HUES64 (cell line): ENCODE measurements around the gene NAPA. TPM values are rescaled to one million over a fixed set of nuclear protein-coding genes. Genes with fewer than 3 reads are reported as not detected.

Experiments used
- H3K27ac ChIP-seq: 2 replicates; pipeline ENCODE4 v1.7.0; 2013; ENCODE audit warnings: low read depth, low read length, inconsistent platforms
- H3K27me3 ChIP-seq: 2 replicates; pipeline ENCODE4 v1.6.1; 2013; ENCODE audit warnings: mild to moderate bottlenecking, low read length; ENCODE audit not compliant: insufficient read depth
- H3K36me3 ChIP-seq: 2 replicates; pipeline ENCODE4 v1.6.1; 2013; ENCODE audit warnings: mild to moderate bottlenecking, low read length; ENCODE audit not compliant: insufficient read depth
- H3K4me1 ChIP-seq: 2 replicates; pipeline ENCODE4 v1.6.1; 2013; ENCODE audit warnings: mild to moderate bottlenecking, low read length, moderate library complexity; ENCODE audit not compliant: insufficient read depth
- H3K4me3 ChIP-seq: 2 replicates; pipeline ENCODE4 v1.5.1; 2013; ENCODE audit warnings: mild to moderate bottlenecking, low read length, moderate library complexity
- H3K9ac ChIP-seq: 2 replicates; pipeline ENCODE4 v1.6.1; 2013; ENCODE audit warnings: mild to moderate bottlenecking, low read depth, low read length
- H3K9me3 ChIP-seq: 2 replicates; pipeline ENCODE4 v1.6.1; 2013; ENCODE audit warnings: low read depth, low read length; ENCODE audit not compliant: insufficient read depth
- WGBS: fragments of 150-250, 120-280 bp; methylation state at CpG from one replicate; pipeline ENCODE4 v1.1.7; 2013; ENCODE audit warnings: missing lambda C conversion rate; 5-methylcytosine and 5-hydroxymethylcytosine counted together
- polyA plus RNA-seq, 2 experiments: library from polyadenylated mRNA; stranded (reverse); fragments of 50-300 nt; gene quantifications; one replicate each; pipeline ENCODE4 v1.2.3, GENCODE V29; 2013

The NAPA gene
- polyA plus RNA-seq (2013, experiment 1 of 2), result 55.1 TPM
- polyA plus RNA-seq (2013, experiment 2 of 2), result 49.1 TPM

DNA sequence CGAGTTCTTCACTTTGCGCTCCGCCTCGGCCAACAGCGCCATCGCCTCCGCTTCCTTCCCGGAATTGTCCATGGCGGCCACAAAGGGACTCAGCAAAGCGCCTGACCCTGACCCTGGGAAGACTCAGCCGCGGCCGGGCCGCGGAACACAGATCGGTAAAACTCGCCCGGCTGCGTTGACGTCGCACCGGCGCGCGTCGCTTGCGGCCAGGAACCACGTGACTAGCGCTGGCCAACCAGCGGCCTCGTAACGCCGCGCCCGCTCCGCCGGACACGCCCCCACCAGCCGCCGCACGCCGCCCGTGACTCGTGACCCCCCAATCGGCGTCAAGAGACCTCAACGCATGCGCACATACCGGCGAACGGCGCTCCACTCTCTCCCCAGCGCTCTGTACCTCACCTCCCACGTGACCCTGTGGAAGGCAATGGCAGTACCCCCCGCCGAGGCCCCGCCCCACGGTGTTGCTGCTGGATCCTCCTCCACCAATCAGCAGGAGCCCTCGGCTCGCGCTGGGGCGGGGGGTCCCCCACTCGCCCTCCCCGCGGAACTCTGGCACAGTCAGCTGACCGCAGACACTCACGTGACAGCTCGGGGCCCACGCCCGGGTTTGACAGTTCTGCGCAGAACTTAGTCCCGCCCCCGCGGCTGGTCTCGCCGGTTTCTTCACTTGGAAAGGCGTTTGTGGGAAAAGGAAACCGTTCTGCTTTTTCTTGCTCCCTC lies at the start of gene NAPA:
Gene NAPA (minus strand): TSS at position 195 of the 720 bp plus-strand sequence. CDS start 123 bp downstream, at position 72.
- H3K9ac ChIP-seq, result peak within 1 kb of the TSS; percentile 89
- H3K27ac ChIP-seq, result peak within 1 kb of the TSS; percentile 81
- no peaks in the 10 kb centered on the region for H3K9me3 ChIP-seq
- no peaks in the 10 kb centered on the region for H3K4me1 ChIP-seq
- no peaks in the 10 kb centered on the region for H3K27me3 ChIP-seq
- H3K36me3 ChIP-seq, result no peaks in the 10 kb centered on the region
- WGBS, result under 1% methylated on average over 78 of the region's 78 CpGs
- H3K4me3 ChIP-seq, result peak within 1 kb of the TSS; percentile 96

GRCh38 chr19:47564081-47564480 lies 49.2 kb upstream of the NAPA start:
- no peak overlapping the region for H3K9ac ChIP-seq
- H3K27ac ChIP-seq, result no peak overlapping the region
- no peaks in the 10 kb centered on the region for H3K27me3 ChIP-seq
- WGBS, result 93% methylated on average over 3 of the region's 3 CpGs
- no peak overlapping the region for H3K4me3 ChIP-seq
- no peaks in the 10 kb centered on the region for H3K36me3 ChIP-seq
- H3K9me3 ChIP-seq, result no peaks in the 10 kb centered on the region
- H3K4me1 ChIP-seq, result peaks cover 9% of the 10 kb centered on the region; the same call in 1 of the 2 replicates

GRCh38 chr19:47561440-47562057 lies 46.7 kb upstream of the NAPA start:
- Histone ChIP-seq H3K27ac (no peak overlapping the region), H3K4me3 (no peak overlapping the region), H3K27me3 (no peaks in the 10 kb centered on the region), H3K9ac (no peak overlapping the region), H3K4me1 (peaks cover 9% of the 10 kb centered on the region; the same call in 1 of the 2 replicates), H3K9me3 (no peaks in the 10 kb centered on the region), H3K36me3 (no peaks in the 10 kb centered on the region)
- 89% methylated on average over 7 of the region's 7 CpGs for WGBS

DNA sequence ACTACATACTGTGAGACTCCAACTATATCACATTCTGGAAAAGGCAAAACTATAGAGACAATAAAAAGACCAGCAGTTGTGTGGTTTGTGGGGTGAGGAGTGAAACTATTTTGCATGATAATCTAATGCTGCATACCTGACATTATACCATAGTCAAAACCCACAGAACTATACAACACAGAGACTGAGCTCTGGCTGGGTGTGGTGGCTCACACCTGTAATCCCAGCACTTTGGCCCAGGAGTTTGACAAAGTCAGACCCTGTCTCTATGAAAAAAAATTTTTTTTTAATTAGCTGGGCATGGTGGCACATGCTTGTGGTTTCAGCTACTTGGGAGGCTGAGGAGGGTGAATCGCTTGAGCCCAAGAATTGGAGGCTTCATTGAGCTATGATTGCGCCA lies 46.1 kb upstream of the NAPA start:
- 96% methylated on average over 1 of the region's 2 CpGs for WGBS
- Histone ChIP-seq H3K27me3 (no peaks in the 10 kb centered on the region), H3K36me3 (no peaks in the 10 kb centered on the region), H3K4me3 (no peak overlapping the region), H3K4me1 (peaks cover 9% of the 10 kb centered on the region; the same call in 1 of the 2 replicates), H3K9ac (no peak overlapping the region), H3K27ac (no peak overlapping the region), H3K9me3 (no peaks in the 10 kb centered on the region)

DNA sequence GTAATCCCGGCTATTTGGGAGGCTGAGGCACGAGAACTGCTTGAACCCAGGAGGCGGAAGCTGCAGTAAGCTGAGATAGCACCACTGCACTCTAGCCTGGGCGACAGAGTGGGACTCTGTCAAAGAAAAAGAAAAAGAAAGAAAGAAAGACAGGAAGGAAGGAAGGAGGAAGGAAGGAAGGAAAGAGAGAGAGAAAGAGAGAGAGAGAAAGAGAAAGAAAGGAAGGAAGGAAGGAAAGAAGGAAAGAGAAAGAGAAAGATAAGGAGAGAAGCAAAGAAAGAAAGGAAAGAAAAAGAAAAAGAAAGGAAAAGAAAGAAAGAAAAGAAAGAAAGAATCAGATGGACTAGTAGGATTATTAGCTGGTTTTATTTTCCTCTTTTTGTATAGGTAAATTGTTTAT lies 35.3 kb upstream of the NAPA start:
- Histone ChIP-seq H3K9me3 (no peaks in the 10 kb centered on the region), H3K27ac (no peak overlapping the region), H3K9ac (no peak overlapping the region), H3K4me1 (no peaks in the 10 kb centered on the region), H3K4me3 (no peak overlapping the region), H3K36me3 (no peaks in the 10 kb centered on the region), H3K27me3 (no peaks in the 10 kb centered on the region)
- WGBS, result 91% methylated on average over 4 of the region's 4 CpGs

- Histone ChIP-seq H3K4me1 (no peaks in the 10 kb centered on the region), H3K27me3 (no peaks in the 10 kb centered on the region), H3K4me3 (no peak overlapping the region), H3K9me3 (no peaks in the 10 kb centered on the region), H3K9ac (no peak overlapping the region), H3K36me3 (no peaks in the 10 kb centered on the region), H3K27ac (no peak overlapping the region)
- 91% methylated on average over 13 of the region's 13 CpGs for WGBS
Measured at GRCh38 chr19:47549261-47549862, 34.5 kb upstream of the NAPA start.

DNA sequence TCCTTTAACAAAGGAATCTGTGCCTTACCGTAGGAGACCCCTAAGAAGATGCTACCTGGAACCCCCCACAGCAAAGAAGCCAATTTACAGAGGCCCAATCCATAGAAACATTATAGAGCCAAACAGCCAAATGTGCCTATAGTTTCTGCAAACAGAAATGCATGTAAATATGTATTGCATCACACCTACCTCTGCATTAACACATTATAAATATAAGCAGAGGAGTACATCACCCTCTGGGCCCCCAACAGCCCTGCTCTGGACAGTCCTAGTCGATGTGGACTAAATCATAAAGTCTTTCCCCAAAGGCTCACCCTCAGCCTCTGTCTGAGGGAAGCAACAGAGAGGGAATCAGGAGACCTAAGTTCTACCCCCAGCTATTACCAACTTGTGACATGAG lies 32.3 kb upstream of the NAPA start:
- 77% methylated on average over 2 of the region's 2 CpGs for WGBS
- Histone ChIP-seq H3K27ac (no peak overlapping the region), H3K36me3 (no peaks in the 10 kb centered on the region), H3K4me1 (no peaks in the 10 kb centered on the region), H3K9me3 (no peaks in the 10 kb centered on the region), H3K27me3 (no peaks in the 10 kb centered on the region), H3K9ac (no peak overlapping the region), H3K4me3 (no peak overlapping the region)

DNA sequence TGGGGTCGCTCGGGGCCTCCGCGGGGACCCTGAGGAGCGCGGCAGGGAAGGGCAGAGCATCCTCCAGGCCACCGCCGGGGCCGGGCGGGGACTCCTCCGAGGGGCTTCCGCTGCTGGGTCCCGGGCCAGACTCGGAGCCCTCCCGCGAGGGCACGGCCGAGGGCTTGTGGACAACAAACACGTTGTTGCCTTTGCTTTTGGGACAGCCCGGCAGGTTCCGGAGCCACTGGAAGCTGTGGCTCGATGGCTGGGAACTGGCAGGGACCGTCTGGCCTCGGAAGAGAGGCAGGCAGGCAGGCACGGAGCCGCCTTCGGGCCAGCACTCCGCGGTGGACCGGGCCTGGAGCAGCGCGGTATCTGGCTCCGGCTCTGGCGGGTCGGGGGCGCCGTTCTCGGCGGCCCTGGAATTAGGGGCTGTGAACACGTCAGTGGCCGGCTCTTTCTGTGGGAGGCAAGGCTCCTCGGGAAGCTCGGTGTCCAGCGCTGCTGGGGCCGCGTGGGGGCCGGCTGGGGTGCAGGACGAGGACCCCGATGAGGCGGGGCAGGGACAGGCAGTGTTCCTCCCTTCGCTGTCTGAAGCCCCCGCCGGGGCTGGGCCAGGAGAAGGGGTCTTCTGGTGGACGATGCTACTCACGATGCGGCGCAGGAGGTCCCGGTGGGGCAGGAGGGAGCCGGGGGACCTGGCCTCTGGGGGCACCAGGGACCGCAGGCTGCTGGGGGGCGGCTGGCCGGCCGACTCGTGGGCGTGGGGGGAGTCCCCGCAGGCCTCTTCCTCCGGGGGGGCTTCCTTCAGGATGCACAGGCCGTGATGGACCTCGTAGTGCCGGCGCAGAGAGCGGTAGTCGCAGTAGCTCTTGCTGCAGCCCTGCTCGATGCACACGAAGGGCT lies 30.4 kb upstream of the NAPA start:
- H3K36me3 ChIP-seq, result no peaks in the 10 kb centered on the region
- WGBS, result 94% methylated on average over 75 of the region's 75 CpGs
- H3K9me3 ChIP-seq, result no peaks in the 10 kb centered on the region
- H3K4me1 ChIP-seq, result no peaks in the 10 kb centered on the region
- no peak overlapping the region for H3K27ac ChIP-seq
- no peak overlapping the region for H3K9ac ChIP-seq
- H3K27me3 ChIP-seq, result no peaks in the 10 kb centered on the region
- H3K4me3 ChIP-seq, result no peak overlapping the region

- 94% methylated on average over 22 of the region's 22 CpGs for WGBS
- Histone ChIP-seq H3K27me3 (no peaks in the 10 kb centered on the region), H3K4me3 (no peak overlapping the region), H3K4me1 (no peaks in the 10 kb centered on the region), H3K27ac (no peak overlapping the region), H3K36me3 (no peaks in the 10 kb centered on the region), H3K9me3 (no peaks in the 10 kb centered on the region), H3K9ac (no peak overlapping the region)
Measured at GRCh38 chr19:47544476-47544875, 29.6 kb upstream of the NAPA start.

DNA sequence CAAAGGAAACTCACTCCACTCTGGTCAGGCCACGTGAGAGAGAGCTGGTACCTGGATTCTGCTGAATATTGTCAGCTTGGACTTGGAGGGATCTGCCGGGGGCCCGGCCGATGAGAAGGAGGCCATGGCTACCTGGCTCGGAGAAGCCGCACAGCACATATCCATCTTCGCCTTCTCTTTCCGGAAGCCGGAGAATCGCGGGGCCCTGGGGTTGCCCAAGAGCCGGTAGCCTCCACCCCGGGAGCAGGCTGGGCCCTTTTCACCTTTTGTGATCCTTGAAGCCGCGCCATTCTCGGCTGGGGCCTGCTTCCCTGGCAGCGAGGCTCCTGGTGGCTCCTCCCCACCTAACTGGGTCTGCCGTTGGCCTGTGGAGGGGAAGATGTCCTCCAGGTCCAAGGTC lies 29.2 kb upstream of the NAPA start:
- H3K9ac ChIP-seq, result no peak overlapping the region
- no peaks in the 10 kb centered on the region for H3K36me3 ChIP-seq
- no peaks in the 10 kb centered on the region for H3K27me3 ChIP-seq
- no peaks in the 10 kb centered on the region for H3K9me3 ChIP-seq
- 91% methylated on average over 18 of the region's 18 CpGs for WGBS
- no peaks in the 10 kb centered on the region for H3K4me1 ChIP-seq
- no peak overlapping the region for H3K27ac ChIP-seq
- no peak overlapping the region for H3K4me3 ChIP-seq
